Upper lobe of right lung (tissue), 1 donor: ENCODE data around the gene CAT. TPM values are rescaled to one million over a fixed set of nuclear protein-coding genes. Genes with fewer than 3 reads are reported as not detected.

Experiments
- ATAC-seq: fragments of 200-7000 bp; cut with Tn5 transposase; one replicate; pipeline ENCODE4 v1.9.1; 2020; ENCODE audit warnings: mild to moderate bottlenecking, moderate library complexity
- DNase-seq: peaks from one replicate; pipeline ENCODE4 v3.0.0-alpha.2; 2020
- H3K27ac ChIP-seq: fragments of 200-600 bp; one replicate; pipeline ENCODE4 v1.8.0; 2022
- H3K27me3 ChIP-seq: fragments of 200-600 bp; one replicate; pipeline ENCODE4 v1.8.0; 2022; ENCODE audit warnings: mild to moderate bottlenecking
- H3K36me3 ChIP-seq: fragments of 200-600 bp; one replicate; pipeline ENCODE4 v1.8.0; 2022
- H3K4me1 ChIP-seq: fragments of 200-600 bp; one replicate; pipeline ENCODE4 v1.8.0; 2022
- H3K4me3 ChIP-seq: fragments of 200-600 bp; one replicate; pipeline ENCODE4 v1.8.0; 2022; ENCODE audit warnings: mild to moderate bottlenecking
- H3K9me3 ChIP-seq: fragments of 200-600 bp; one replicate; pipeline ENCODE4 v1.8.0; 2022
- CTCF ChIP-seq: fragments of 200-600 bp; IDR thresholded peaks from one replicate; pipeline ENCODE4 v1.8.0; 2022; ENCODE audit warnings: antibody characterized with exemption
- intact Hi-C: fragments of 100-400 bp; cut with DNase I; formaldehyde crosslinking; loops from one replicate; pipeline ENCODE4 v1.11.0; 2022
- total RNA-seq: library from RNA; stranded (reverse); fragmentation: NEBNext Ultra II Directional; extraction: Animal tissue kit (Norgen Biotek cat#: 25700); gene quantifications from one replicate; pipeline ENCODE4 v1.2.1, GENCODE V29; 2021
- donor health status: DM: no; HTN: yes; CAD: no; lungs with severe emphysema.

The CAT gene
- total RNA-seq, 1 donor from 2014 or later = 213 TPM

- no peak for TF ChIP-seq CTCF
- ATAC-seq = peak; percentile 47
- Histone ChIP-seq H3K27me3 (no peaks in the 10 kb centered on the region), H3K36me3 (peaks cover 68% of the 10 kb centered on the region), H3K4me3 (no peak overlapping the region), H3K27ac (no peak overlapping the region), H3K4me1 (peaks cover 30% of the 10 kb centered on the region), H3K9me3 (no peaks in the 10 kb centered on the region)
- intact Hi-C loops = no loop called here
- no peak for DNase-seq
These were observed 12.3 kb downstream of the CAT start for GRCh38 chr11:34451053-34451452.

- ATAC-seq (no peak), DNase-seq (no peak)
- Histone ChIP-seq H3K27ac (no peak overlapping the region), H3K4me1 (peaks cover 8% of the 10 kb centered on the region), H3K36me3 (peaks cover 100% of the 10 kb centered on the region), H3K4me3 (no peak overlapping the region), H3K9me3 (no peaks in the 10 kb centered on the region), H3K27me3 (no peaks in the 10 kb centered on the region)
- intact Hi-C loops = no loop called here
- no peak for TF ChIP-seq CTCF
These were observed 15.7 kb downstream of the CAT start for GRCh38 chr11:34454308-34455032.

- no peak overlapping the region for H3K27ac ChIP-seq
- no peak for DNase-seq
- H3K9me3 ChIP-seq = no peaks in the 10 kb centered on the region
- TF ChIP-seq CTCF = no peak
- intact Hi-C loops = no loop called here
- no peak for ATAC-seq
- H3K36me3 ChIP-seq = peaks cover 98% of the 10 kb centered on the region
- H3K4me3 ChIP-seq = no peak overlapping the region
- no peaks in the 10 kb centered on the region for H3K4me1 ChIP-seq
- H3K27me3 ChIP-seq = no peaks in the 10 kb centered on the region
These were observed 18.9 kb downstream of the CAT start for GRCh38 chr11:34457607-34458006.

- Histone ChIP-seq H3K27me3 (no peaks in the 10 kb centered on the region), H3K36me3 (peaks cover 98% of the 10 kb centered on the region), H3K27ac (no peak overlapping the region), H3K4me1 (no peaks in the 10 kb centered on the region), H3K4me3 (no peak overlapping the region), H3K9me3 (no peaks in the 10 kb centered on the region)
- no peak for ATAC-seq
- intact Hi-C loops = no loop called here
- TF ChIP-seq CTCF = no peak
- no peak for DNase-seq
These were observed 19.8 kb downstream of the CAT start for GRCh38 chr11:34458525-34458924.

GRCh38 chr11:34459507-34460162 lies 20.9 kb downstream of the CAT start:
- H3K4me3 ChIP-seq = no peak overlapping the region
- H3K9me3 ChIP-seq = no peaks in the 10 kb centered on the region
- no peak for TF ChIP-seq CTCF
- H3K27ac ChIP-seq = no peak overlapping the region
- peaks cover 98% of the 10 kb centered on the region for H3K36me3 ChIP-seq
- no peak for ATAC-seq
- intact Hi-C loops = no loop called here
- no peak for DNase-seq
- H3K27me3 ChIP-seq = no peaks in the 10 kb centered on the region
- H3K4me1 ChIP-seq = no peaks in the 10 kb centered on the region
